KOPT-K1 (cell line): ENCODE measurements around the gene RBM14.
A peak's percentile ranks its signal among the peaks of the same experiment; 100 is the strongest.

ENCODE experiments used
- H3K27ac ChIP-seq: fragments of 200-600 bp; sonication (generic); 2 replicates; pipeline ENCODE4 v1.5.1; 2016; ENCODE audit warnings: antibody characterized with exemption, mild to moderate bottlenecking, low read depth, low read length; ENCODE audit not compliant: poor library complexity, severe bottlenecking
- H3K36me3 ChIP-seq: fragments of 200-600 bp; sonication (generic); 2 replicates; pipeline ENCODE4 v1.5.1; 2017; ENCODE audit warnings: antibody characterized with exemption, mild to moderate bottlenecking, low read length, moderate library complexity; ENCODE audit not compliant: insufficient read depth
- H3K9me3 ChIP-seq: fragments of 200-600 bp; sonication (generic); 2 replicates; pipeline ENCODE4 v1.5.1; 2017; ENCODE audit warnings: antibody characterized with exemption, low read length, mild to moderate bottlenecking; ENCODE audit not compliant: insufficient read depth, poor library complexity, severe bottlenecking

Gene RBM14

DNA sequence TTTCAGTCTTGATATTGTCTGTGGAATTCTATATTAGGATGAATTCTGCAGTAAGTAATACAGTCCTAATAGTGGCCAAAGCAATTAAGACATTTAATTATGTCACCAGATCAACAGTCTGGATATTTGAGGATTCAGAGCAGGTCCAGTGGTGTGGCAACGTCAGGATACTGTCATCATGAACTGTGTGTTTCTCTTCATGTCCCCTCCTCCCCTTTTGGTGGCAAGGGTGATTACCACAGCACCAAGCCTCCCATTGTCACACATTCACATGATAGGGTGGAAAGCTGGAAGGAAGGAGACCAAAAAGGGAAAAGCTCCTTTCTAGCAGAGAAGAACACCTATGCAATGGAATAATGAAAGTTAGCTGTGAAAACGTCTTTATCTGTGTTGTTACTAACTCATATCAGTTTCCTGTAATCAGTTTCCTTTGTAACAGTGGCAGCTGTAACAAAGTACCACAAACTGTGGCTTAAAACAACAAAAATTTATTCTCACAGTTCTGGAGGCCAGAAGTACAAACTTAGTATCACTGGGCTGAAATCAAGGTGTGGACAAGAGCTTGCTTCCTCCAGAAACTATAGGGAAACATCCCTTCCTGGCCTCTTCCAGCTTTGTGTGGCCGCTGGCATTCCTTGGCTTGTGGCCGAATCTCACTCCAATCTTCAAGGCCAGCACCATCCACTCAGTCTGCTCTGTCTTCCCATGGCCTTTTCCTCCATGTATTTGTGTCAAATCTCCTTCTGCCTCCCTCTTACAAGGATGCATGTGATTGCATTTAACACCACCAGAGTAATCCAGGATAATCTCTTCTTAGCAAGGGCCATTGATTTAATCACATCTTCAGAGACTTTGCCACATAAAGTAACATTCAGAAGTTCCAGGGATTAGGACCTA, 6.5 kb upstream of the RBM14 start:
- Histone ChIP-seq H3K36me3 (peaks cover 16% of the 10 kb centered on the region; the same call in 1 of the 2 replicates), H3K9me3 (no peaks in the 10 kb centered on the region), H3K27ac (peak overlapping the region; percentile 73)

DNA sequence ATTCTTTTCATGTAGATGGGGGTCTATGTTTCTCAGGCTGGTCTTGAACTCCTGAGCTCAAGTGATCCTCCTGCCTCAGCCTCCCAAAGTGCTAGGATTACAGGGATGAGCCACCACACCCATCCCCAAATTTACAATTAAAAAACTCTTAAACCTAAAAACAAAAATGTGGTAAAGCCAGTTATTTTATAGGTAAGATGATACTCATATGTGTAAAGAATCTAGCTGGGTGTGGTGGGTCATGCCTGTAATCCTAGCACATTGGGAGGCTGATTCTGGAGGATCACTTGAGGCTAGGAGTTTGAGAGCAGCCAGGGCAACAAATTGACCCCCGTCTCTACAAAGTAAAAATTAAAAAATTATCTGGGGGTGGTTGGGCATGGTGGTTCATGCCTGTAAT, 4.0 kb upstream of the RBM14 start:
- peaks cover 5% of the 10 kb centered on the region for H3K36me3 ChIP-seq
- no peaks in the 10 kb centered on the region for H3K9me3 ChIP-seq
- no peak overlapping the region for H3K27ac ChIP-seq

DNA sequence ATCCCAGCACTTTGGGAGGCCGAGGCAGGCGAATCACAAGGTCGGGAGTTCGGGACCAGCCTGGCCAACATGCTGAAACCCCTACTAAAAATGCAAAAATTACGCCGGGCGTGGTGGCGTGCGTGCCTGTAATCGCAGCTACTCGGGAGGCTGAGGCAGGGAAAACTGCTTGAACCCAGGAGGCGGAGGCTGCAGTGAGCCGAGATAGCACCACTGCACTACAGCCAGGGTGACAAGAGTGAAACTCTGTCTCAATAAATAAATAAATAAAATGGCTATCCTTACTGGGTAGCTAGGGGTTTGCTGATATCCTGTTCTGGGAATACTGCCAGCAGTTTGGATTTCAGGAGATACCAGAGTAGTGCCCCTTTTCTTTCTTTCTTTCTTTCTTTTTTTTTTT, 2.4 kb upstream of the RBM14 start:
- Histone ChIP-seq H3K36me3 (peaks cover 21% of the 10 kb centered on the region), H3K9me3 (no peaks in the 10 kb centered on the region), H3K27ac (no peak overlapping the region)

DNA sequence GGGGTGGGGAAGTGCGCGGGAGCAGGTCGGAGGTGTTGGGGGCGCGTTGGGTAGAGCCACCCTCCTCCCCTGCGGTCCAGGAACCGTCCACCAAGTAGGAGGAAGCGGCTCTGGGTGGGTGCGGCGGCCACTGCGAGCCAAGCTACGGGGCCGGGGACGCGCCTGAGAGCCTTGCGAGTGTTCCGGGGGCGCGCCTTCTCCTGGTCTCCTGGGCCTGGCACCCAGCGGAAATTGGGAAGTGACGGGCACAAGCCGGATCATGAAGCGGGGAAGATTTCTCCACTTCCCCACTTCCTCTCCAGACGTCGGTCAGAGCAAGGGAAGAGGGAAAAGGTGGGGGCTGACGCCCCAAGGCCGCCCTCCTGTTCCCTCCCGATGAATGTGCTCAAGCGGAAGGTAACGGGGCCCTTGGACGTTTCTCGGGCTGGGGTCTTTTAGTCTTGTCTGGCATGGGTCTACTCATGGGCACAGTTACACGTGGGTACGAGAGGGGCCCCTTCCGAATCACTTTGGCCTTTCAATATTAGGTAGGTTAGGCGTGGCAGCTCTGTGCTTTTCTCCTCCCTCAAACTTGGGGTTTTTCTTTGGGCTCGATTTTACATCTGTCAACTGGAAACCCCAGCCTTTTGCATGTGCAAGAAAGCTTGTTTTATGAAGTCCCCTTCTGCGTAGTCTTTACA, 865 bp downstream of the RBM14 start:
- H3K36me3 ChIP-seq = peaks cover 53% of the 10 kb centered on the region
- H3K9me3 ChIP-seq = no peaks in the 10 kb centered on the region
- H3K27ac ChIP-seq = peak overlapping the region; percentile 94

DNA sequence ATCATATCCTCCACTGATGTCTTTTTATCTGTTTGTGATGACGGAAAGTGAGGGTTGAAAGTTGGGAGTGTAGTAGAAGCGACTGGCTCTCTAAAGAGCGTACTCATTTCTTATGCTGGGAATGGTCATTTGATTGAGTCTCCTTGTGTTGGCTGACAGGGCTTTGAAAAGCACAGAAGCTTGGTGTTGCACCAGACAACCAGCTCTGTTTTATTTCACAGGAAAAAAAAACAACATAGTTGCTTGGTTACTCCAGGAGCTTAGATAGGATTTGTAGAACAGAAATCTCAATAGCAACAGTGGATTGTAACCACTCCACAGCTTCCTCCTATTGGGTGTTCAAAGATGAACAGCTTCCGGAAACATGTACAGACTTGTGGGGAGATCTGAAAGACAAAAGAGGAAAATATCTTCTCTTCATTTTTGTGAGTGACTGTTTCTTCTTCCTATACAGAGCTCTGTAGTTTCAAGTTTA, 2.7 kb downstream of the RBM14 start:
- Histone ChIP-seq H3K27ac (peak overlapping the region; percentile 94), H3K9me3 (no peaks in the 10 kb centered on the region), H3K36me3 (peaks cover 71% of the 10 kb centered on the region)

DNA sequence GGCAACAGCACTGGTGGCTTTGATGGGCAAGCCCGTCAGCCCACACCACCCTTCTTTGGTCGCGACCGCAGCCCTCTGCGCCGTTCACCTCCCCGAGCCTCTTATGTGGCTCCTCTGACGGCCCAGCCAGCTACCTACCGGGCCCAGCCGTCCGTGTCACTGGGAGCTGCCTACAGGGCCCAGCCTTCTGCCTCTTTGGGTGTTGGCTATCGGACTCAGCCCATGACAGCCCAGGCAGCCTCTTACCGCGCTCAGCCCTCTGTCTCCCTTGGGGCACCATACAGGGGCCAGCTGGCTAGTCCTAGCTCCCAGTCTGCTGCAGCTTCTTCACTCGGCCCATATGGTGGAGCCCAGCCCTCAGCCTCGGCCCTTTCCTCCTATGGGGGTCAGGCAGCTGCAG, 8.0 kb downstream of the RBM14 start:
- H3K27ac ChIP-seq = no peak overlapping the region

DNA sequence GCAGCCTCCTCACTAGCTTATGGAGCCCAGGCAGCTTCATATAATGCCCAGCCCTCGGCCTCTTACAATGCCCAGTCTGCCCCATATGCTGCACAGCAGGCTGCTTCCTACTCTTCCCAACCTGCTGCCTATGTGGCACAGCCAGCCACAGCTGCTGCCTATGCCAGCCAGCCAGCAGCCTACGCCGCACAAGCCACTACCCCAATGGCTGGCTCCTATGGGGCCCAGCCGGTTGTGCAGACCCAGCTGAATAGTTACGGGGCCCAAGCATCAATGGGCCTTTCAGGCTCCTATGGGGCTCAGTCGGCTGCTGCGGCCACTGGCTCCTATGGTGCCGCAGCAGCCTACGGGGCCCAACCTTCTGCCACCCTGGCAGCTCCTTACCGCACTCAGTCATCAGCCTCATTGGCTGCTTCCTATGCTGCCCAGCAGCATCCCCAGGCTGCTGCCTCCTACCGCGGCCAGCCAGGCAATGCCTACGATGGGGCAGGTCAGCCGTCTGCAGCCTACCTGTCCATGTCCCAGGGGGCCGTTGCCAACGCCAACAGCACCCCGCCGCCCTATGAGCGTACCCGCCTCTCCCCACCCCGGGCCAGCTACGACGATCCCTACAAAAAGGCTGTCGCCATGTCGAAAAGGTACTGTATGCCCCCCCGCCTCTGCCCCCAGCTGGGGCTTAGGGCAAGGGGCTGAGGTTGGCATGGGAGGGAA, 8.8 kb downstream of the RBM14 start:
- H3K36me3 ChIP-seq = peaks cover 100% of the 10 kb centered on the region
- no peak overlapping the region for H3K27ac ChIP-seq
- no peaks in the 10 kb centered on the region for H3K9me3 ChIP-seq

More for the DNA sequence above, 8.0 kb downstream of the RBM14 start:
- H3K36me3 ChIP-seq = peaks cover 100% of the 10 kb centered on the region
- H3K9me3 ChIP-seq = no peaks in the 10 kb centered on the region

DNA sequence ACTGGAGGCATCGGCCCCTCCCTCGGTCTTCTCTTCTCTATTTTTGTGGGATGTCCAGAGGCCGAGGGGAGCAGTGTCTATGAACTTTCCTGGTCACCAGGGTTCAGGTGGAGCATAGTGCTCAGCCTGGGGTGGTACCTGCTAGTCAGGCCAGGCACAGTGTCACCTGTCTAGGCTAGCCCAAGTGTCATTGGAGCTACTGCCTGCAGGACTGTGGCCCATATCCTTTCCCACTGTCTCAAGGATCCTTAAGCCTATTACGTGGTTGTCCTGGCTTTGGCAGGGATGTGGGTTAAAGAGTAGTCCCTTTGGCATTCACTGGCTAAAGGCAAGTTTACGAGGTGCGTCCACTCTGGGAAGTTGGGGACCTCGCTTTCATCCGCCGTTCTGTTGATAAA, 9.3 kb downstream of the RBM14 start:
- H3K36me3 ChIP-seq = peaks cover 100% of the 10 kb centered on the region
- no peak overlapping the region for H3K27ac ChIP-seq
- H3K9me3 ChIP-seq = no peaks in the 10 kb centered on the region

DNA sequence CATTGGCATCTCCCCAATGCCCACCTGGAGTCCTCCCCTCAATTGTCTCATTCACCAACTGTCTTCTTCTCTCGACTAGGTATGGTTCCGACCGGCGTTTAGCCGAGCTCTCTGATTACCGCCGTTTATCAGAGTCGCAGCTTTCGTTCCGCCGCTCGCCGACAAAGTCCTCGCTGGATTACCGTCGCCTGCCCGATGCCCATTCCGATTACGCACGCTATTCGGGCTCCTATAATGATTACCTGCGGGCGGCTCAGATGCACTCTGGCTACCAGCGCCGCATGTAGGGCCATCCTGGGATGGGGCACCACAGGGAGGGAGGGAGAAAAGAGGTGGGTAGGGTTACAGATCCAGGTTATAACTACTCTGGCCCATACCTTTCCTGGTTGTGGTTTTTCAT, 10.0 kb downstream of the RBM14 start:
- no peak overlapping the region for H3K27ac ChIP-seq
- no peaks in the 10 kb centered on the region for H3K9me3 ChIP-seq
- peaks cover 100% of the 10 kb centered on the region for H3K36me3 ChIP-seq

DNA sequence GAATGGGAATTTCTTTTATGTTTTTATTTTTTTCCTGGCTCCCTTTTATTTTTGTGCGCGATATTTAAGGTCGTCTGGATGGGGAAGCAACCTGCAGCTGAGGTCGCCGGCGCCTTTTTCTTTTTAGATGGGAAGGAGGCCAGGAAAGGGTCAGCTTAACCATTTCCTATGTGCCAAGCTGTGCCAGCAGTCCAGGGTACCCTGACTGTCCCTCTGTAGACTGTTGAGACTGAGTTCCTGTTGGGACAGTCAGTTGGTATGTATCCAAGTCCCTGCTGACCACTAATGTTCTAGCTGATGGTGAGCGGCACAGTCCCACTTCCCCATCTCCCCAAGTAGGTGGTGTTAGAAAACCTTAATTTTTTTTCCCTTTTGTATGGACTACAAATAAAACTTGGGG, 10.5 kb downstream of the RBM14 start:
- no peak overlapping the region for H3K27ac ChIP-seq
- peaks cover 100% of the 10 kb centered on the region for H3K36me3 ChIP-seq
- H3K9me3 ChIP-seq = no peaks in the 10 kb centered on the region

DNA sequence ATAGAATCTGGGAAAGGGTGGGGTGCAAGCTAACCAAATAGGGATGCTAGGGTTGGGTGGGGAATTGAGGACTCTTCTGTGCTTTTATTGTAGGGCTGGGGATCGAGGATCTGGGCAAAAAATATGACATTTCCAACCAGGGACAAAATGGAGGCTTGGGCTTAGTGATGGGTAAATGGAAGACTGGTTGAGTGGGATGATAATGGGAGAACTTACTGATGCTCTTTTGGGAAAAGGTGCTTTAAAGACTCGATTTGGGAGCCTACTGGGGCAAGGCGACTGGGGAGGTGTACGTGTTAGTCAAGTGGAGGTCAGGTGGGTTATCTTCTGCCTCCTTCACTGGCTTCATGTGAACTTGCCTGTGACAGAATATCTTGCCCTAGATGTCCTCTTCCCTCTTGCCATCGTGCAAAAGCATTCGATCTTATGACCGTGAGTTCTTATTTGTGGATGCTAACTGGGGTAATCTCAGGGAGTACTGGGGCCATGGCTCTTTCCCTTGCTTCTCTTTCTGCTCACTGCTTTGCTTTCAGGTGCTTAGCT, 11.7 kb downstream of the RBM14 start:
- Histone ChIP-seq H3K9me3 (no peaks in the 10 kb centered on the region), H3K36me3 (peaks cover 100% of the 10 kb centered on the region)

DNA sequence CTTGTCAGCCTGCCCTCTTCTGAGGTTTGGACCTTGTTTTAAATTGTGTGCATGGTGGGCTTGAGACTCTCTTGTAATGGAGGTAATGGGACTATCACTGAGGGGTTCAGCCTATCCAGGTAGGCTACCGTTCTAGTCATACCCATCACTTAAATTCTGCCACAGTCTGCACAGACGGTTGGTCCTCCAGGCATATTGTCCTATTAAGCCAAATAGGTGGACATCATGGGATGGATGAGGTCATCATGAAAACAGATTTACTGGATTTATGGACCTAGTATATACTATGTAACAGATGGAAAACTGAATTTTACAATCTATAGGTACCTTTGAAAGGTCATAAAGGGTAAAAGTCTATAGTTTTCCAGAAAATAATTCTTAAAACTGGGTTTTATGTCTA, 12.9 kb downstream of the RBM14 start:
- H3K27ac ChIP-seq = no peak overlapping the region
- H3K36me3 ChIP-seq = peaks cover 100% of the 10 kb centered on the region
- no peaks in the 10 kb centered on the region for H3K9me3 ChIP-seq

More for the DNA sequence above, 11.7 kb downstream of the RBM14 start:
- H3K27ac ChIP-seq = no peak overlapping the region

DNA sequence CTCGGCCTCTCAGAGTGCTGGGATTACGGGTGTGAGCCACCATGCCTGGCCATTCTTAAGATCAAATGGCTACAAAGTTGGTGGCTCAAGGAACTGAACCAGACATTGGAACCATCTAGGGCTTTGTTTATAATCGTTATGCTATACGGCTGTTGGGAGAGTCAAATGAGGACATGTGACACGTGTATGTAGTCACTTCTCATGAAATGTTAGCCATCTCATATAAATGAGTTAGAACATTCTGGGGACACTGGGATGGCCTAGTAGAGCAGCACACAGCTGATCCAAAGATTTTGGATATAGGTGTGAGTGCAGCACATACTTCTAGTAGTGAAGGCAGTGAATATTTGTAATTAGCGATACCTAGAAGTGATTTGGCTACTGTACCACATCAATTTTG, 15.5 kb downstream of the RBM14 start:
- Histone ChIP-seq H3K36me3 (peaks cover 97% of the 10 kb centered on the region), H3K9me3 (no peaks in the 10 kb centered on the region), H3K27ac (no peak overlapping the region)

DNA sequence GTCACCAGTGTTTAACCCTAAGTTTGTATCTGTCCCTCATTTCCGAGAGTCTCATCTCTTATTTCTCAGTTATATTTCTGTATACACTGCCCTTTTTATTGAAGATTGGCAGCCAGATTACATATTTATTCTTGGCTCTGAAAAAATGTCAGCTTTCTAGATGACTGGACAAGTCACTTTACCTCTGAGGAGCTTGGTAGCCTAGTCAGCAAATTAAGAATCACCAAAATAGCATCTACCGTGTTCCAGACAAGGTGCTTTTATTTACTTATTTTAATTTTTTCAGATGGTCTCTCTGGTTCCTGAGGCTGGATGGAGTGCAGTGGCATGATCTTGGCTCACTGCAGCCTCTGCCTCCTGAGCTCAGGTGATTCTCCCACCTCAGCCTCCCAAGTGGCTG, 16.5 kb downstream of the RBM14 start:
- Histone ChIP-seq H3K36me3 (peaks cover 91% of the 10 kb centered on the region), H3K27ac (no peak overlapping the region), H3K9me3 (no peaks in the 10 kb centered on the region)

DNA sequence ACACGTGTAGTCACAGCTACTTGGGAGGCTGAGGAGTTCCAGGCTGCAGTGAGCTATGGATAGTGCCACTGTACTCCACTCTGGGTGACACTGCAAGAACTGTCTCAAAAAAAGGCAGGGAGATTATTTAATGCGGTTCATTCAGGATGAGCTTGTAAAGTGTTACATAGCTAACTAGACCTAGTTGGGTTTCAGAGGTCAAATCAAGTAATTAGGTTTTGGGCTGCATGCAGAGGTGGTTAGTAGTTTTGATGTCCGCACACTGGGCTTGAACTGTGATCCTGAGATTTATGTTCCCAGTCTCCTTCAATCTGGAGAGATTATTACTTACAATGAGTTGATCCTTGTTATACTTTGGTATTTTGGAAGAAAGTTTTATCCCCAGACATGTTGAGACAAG, 20.0 kb downstream of the RBM14 start:
- Histone ChIP-seq H3K27ac (no peak overlapping the region), H3K9me3 (no peaks in the 10 kb centered on the region), H3K36me3 (peaks cover 82% of the 10 kb centered on the region)
